ENCODE data around the gene PHF19.

GRCh38 chr9:120901755-120902568, 25.0 kb upstream of the PHF19 start:
- no peak for TF ChIP-seq ZNF24 (IDR thresholded peaks at IDR 0.05)
- TF ChIP-seq RUNX3 (IDR thresholded peaks at IDR 0.05; ENCODE audit: low read length): no peak
- no peak for TF ChIP-seq CTCF (IDR thresholded peaks at IDR 0.05 in 2 of 3, conservative IDR thresholded peaks at IDR 0.05 in 1 of 3; ENCODE audit: control insufficient read depth in 2 of 3, extremely low read depth in 1 of 3, insufficient read depth in 1 of 3, low read depth in 3 of 3, low read length in 3 of 3)
- peak; percentile 64; the same call in 1 of the 2 replicates for TF ChIP-seq POLR2A (IDR thresholded peaks at IDR 0.05; ENCODE audit: low read depth, low read length)
- TF ChIP-seq FOXM1 (IDR thresholded peaks at IDR 0.05; ENCODE audit: low read depth, low read length): no peak

Data from GM12878 (cell line).